Activated naive CD4-positive, alpha-beta T cell treated with anti-CD3 and anti-CD28 coated beads for 36 hours (primary cell): Measurements from ENCODE around the gene PITPNM1. TPM values are rescaled to one million over a fixed set of nuclear protein-coding genes. Genes with fewer than 3 reads are reported as not detected.
A peak's percentile ranks its signal among the peaks of the same experiment; 100 is the strongest.

Experiments
- CTCF ChIA-PET: fragments of 350-600 bp; sonication (Branson Sonifier 250); formaldehyde crosslinking; loops from one replicate; lab custom pipeline; 2021; ENCODE audit warnings: antibody characterized with exemption; lab: Charles Lee
- DNase-seq: peaks from one replicate; pipeline ENCODE4 v3.0.0-alpha.2; 2020
- H3K27ac Mint-ChIP-seq: one replicate; pipeline ENCODE4 v1.8.0; 2021; ENCODE audit warnings: mild to moderate bottlenecking, mixed read lengths
- H3K27me3 Mint-ChIP-seq: one replicate; pipeline ENCODE4 v1.8.0; 2021; ENCODE audit warnings: low read depth, mixed read lengths
- H3K36me3 Mint-ChIP-seq: one replicate; pipeline ENCODE4 v1.8.0; 2021; ENCODE audit warnings: low read depth, mixed read lengths
- H3K4me1 Mint-ChIP-seq: one replicate; pipeline ENCODE4 v1.8.0; 2021; ENCODE audit warnings: low read depth, mixed read lengths
- H3K4me3 Mint-ChIP-seq: one replicate; pipeline ENCODE4 v1.8.0; 2021; ENCODE audit warnings: mild to moderate bottlenecking, moderate library complexity, mixed read lengths
- H3K9me3 Mint-ChIP-seq: one replicate; pipeline ENCODE4 v1.8.0; 2021; ENCODE audit warnings: mixed read lengths
- intact Hi-C: fragments of 100-400 bp; cut with micrococcal nuclease; formaldehyde crosslinking; loops from one replicate; pipeline ENCODE4 v1.15.1; 2023
- microRNA-seq: library from miRNA; unstranded; fragments of <30 nt; microRNA quantifications from one replicate; pipeline ENCODE4 v1.2.0, GENCODE V29; 2022; ENCODE audit warnings: borderline microRNAs expressed, borderline replicate concordance
- total RNA-seq, 2 experiments: library from RNA; stranded (reverse); gene quantifications; one replicate each; pipeline ENCODE4 v1.2.3, GENCODE V29; 2021

Gene PITPNM1
- total RNA-seq, 2 experiments from 2014 or later = 112 to 127 TPM

DNA sequence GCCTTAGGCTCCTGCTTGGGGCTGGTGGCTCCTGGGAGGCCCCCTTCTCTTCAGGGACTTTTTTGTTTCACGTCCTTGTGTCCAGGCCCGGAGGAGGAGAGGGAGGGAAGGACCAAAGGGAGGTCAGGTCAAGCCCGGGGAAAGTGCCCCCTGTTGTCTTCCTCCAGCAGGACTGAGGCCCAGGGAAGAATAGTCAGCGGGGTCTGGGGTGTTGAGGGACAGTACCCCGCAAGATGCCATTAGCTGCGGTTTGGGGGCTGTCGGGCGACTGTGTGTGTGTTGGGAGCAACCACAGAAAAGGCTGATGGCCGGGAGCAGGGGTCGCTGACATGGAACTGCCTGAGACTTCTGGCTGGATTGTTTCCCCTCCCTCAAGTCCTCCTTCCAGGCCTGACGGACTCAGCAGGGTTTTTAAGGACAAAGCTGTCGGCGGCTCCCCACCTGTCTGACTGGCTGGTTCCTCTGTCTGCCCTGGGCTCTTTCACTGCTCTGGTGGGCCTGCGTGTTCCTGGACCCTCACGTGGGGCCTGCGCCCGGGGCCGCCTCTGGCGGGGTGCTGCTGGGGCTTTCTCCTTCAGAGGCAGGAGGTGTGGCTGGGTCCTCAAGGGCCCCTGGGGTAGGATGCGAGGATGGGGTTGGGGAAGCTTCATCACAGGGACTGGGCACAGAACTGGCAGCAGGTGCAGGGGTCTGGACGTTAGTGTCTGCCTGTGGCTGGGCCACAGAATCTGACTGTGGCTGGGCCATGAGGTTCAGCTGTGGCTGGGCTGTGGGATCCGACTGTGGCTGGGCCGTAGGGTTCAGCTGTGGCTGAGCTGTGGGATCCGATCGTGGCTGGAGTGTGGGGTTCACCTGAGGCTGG, 54.1 kb downstream of the PITPNM1 start:
- CTCF ChIA-PET = interaction anchor here (0.6 to 1.5 kb wide), 3 partner anchors 8 to 290 kb away, joined by 3 to 6 read pairs (median 3); no protein-coding TSS in a partner anchor
- H3K36me3 Mint-ChIP-seq = no peaks in the 10 kb centered on the region

GRCh38 chr11:67449116-67449844, 55.9 kb downstream of the PITPNM1 start:
- no peak overlapping the region for H3K27ac Mint-ChIP-seq
- H3K4me1 Mint-ChIP-seq = peaks cover 56% of the 10 kb centered on the region
- no peaks in the 10 kb centered on the region for H3K27me3 Mint-ChIP-seq
- no peak overlapping the region for H3K4me3 Mint-ChIP-seq
- H3K36me3 Mint-ChIP-seq = no peaks in the 10 kb centered on the region
- CTCF ChIA-PET = interaction anchor here (1.2 to 1.5 kb wide), 2 partner anchors 10 to 36 kb away, joined by 3 to 6 read pairs; no protein-coding TSS in a partner anchor
- intact Hi-C loops = no loop called here
- H3K9me3 Mint-ChIP-seq = no peaks in the 10 kb centered on the region
- no peak for DNase-seq

More for the DNA sequence above, 54.1 kb downstream of the PITPNM1 start:
- intact Hi-C loops = no loop called here
- Mint-ChIP-seq H3K27ac (no peak overlapping the region), H3K9me3 (no peaks in the 10 kb centered on the region), H3K4me3 (no peak overlapping the region), H3K27me3 (no peaks in the 10 kb centered on the region), H3K4me1 (peaks cover 40% of the 10 kb centered on the region)
- DNase-seq = no peak

DNA sequence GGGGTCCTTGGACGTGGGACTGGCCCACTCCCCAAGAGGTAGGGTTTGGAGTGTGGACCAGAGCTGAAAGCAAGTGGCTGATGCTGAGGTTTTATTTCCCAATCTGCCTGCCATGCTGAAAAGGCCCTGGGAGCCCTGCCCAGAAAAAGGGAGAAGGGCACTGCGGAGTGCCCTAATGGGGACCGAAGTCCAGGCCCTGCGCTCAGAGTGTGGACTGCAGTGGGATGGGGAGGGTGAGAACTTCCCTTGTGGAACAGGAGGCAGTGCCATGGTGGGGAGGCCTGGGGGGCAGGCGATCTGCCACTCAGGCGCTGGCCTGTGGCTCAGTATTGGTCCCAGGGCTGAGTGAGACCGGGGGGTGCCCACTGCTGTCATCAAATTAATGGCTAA, 56.9 kb downstream of the PITPNM1 start:
- no peak for DNase-seq
- no peaks in the 10 kb centered on the region for H3K9me3 Mint-ChIP-seq
- no peak overlapping the region for H3K27ac Mint-ChIP-seq
- peaks cover 63% of the 10 kb centered on the region for H3K4me1 Mint-ChIP-seq
- CTCF ChIA-PET = no interaction called here
- H3K4me3 Mint-ChIP-seq = no peak overlapping the region
- intact Hi-C loops = no loop called here
- H3K36me3 Mint-ChIP-seq = no peaks in the 10 kb centered on the region
- no peaks in the 10 kb centered on the region for H3K27me3 Mint-ChIP-seq

- H3K4me3 Mint-ChIP-seq = no peak overlapping the region
- peaks cover 74% of the 10 kb centered on the region for H3K4me1 Mint-ChIP-seq
- CTCF ChIA-PET = no interaction called here
- H3K27me3 Mint-ChIP-seq = no peaks in the 10 kb centered on the region
- intact Hi-C loops = no loop called here
- H3K9me3 Mint-ChIP-seq = no peaks in the 10 kb centered on the region
- peak overlapping the region; percentile 84 for H3K27ac Mint-ChIP-seq
- DNase-seq = no peak
- no peaks in the 10 kb centered on the region for H3K36me3 Mint-ChIP-seq
These were observed 59.6 kb downstream of the PITPNM1 start for GRCh38 chr11:67445515-67445914.

- Mint-ChIP-seq H3K4me3 (peak overlapping the region; percentile 60), H3K4me1 (peaks cover 74% of the 10 kb centered on the region), H3K36me3 (peaks cover 19% of the 10 kb centered on the region), H3K9me3 (no peaks in the 10 kb centered on the region), H3K27me3 (no peaks in the 10 kb centered on the region), H3K27ac (peak overlapping the region; percentile 62)
- CTCF ChIA-PET = no interaction called here
- intact Hi-C loops = no loop called here
- no peak for DNase-seq
These were observed 62.4 kb downstream of the PITPNM1 start for GRCh38 chr11:67442504-67443404.

Small RNA genes within 50 kb of the gene (microRNA-seq; reads per million reads assigned to microRNA genes)
- gene MIR6752 = 2.7 reads per million

Other genes starting within 250 kb of the PITPNM1 start
- gene GRK2, start 238.9 kb downstream of the PITPNM1 start, total RNA-seq = 100 to 1,000 TPM; 293 to 295 TPM
- 10 to 100 TPM; 56.2 to 61.9 TPM for gene ANKRD13D, start 216.1 kb downstream of the PITPNM1 start, total RNA-seq
- gene SSH3, start 201.8 kb downstream of the PITPNM1 start, total RNA-seq = 1 to 10 TPM; 4.1 to 5.4 TPM
- 10 to 100 TPM; 40.7 to 42.0 TPM for gene POLD4, start 151.8 kb downstream of the PITPNM1 start, total RNA-seq
- not detected for gene CLCF1, start 131.8 kb downstream of the PITPNM1 start, total RNA-seq
- 10 to 100 TPM; 29.5 to 30.7 TPM for gene RAD9A, start 113.4 kb downstream of the PITPNM1 start, total RNA-seq
- gene PPP1CA, start 103.5 kb downstream of the PITPNM1 start, total RNA-seq = 100 to 1,000 TPM; 202 to 204 TPM
- 10 to 100 TPM; 73.7 to 81.4 TPM for gene TBC1D10C, start 101.3 kb downstream of the PITPNM1 start, total RNA-seq
- 1 to 10 TPM in 1 of 2 experiments, under 1 TPM in 1; 0.91 to 2.0 TPM for gene CARNS1, start 89.7 kb downstream of the PITPNM1 start, total RNA-seq
- gene RPS6KB2, start 76.9 kb downstream of the PITPNM1 start, total RNA-seq = 10 to 100 TPM; 50.7 to 51.2 TPM
- gene PTPRCAP, start 67.7 kb downstream of the PITPNM1 start, total RNA-seq = 10 to 100 TPM; 56.8 to 62.4 TPM
- gene CORO1B, start 61.9 kb downstream of the PITPNM1 start, total RNA-seq = 100 to 1,000 TPM; 298 to 305 TPM
- gene GPR152, start 52.6 kb downstream of the PITPNM1 start, total RNA-seq = not detected
- gene CABP4, start 50.0 kb downstream of the PITPNM1 start, total RNA-seq = 1 to 10 TPM; 1.4 to 2.3 TPM
- gene TMEM134, start 36.1 kb downstream of the PITPNM1 start, total RNA-seq = 10 to 100 TPM; 52.6 to 56.1 TPM
- gene AIP, start 22.3 kb downstream of the PITPNM1 start, total RNA-seq = 100 to 1,000 TPM; 163 to 166 TPM
- gene CDK2AP2, start 2.8 kb upstream of the PITPNM1 start, total RNA-seq = 10 to 100 TPM; 53.7 to 55.1 TPM
- not detected for gene CABP2, start 18.1 kb upstream of the PITPNM1 start, total RNA-seq
- gene GSTP1, start 78.4 kb upstream of the PITPNM1 start, total RNA-seq = 100 to 1,000 TPM; 398 to 403 TPM
- gene NDUFV1, start 101.6 kb upstream of the PITPNM1 start, total RNA-seq = 100 to 1,000 TPM; 347 to 356 TPM
- gene NUDT8, start 124.6 kb upstream of the PITPNM1 start, total RNA-seq = 10 to 100 TPM; 29.7 to 30.4 TPM
- gene TBX10, start 134.4 kb upstream of the PITPNM1 start, total RNA-seq = not detected
- not detected for gene ACY3, start 145.4 kb upstream of the PITPNM1 start, total RNA-seq
- gene ALDH3B2, start 169.3 kb upstream of the PITPNM1 start, total RNA-seq = not detected